Neural progenitor cell (in vitro differentiated cells): ENCODE results near the gene MMUT. TPM values are rescaled to one million over a fixed set of nuclear protein-coding genes. Genes with fewer than 3 reads are reported as not detected.
A peak's percentile ranks its signal among the peaks of the same experiment; 100 is the strongest.

ENCODE experiments used
- DNase-seq: peaks from one replicate; pipeline ENCODE4 v3.0.0-alpha.2; 2016; ENCODE audit warnings: low spot score
- H2AFZ ChIP-seq: fragments of 200-600 bp; sonication (generic); replicated peaks from 2 replicates; pipeline ENCODE4 v1.6.1; 2016; ENCODE audit warnings: antibody characterized with exemption
- H3F3A ChIP-seq: fragments of 200-600 bp; sonication (generic); 2 replicates; pipeline ENCODE4 v1.6.1; 2016; ENCODE audit warnings: antibody characterized with exemption, low read depth
- H3K27ac ChIP-seq: fragments of 200-600 bp; sonication (generic); 2 replicates; pipeline ENCODE4 v1.5.1; 2016; ENCODE audit warnings: mild to moderate bottlenecking
- H3K27me3 ChIP-seq: fragments of 200-600 bp; sonication (generic); 2 replicates; pipeline ENCODE4 v1.6.1; 2016; ENCODE audit warnings: mild to moderate bottlenecking, moderate library complexity
- H3K36me3 ChIP-seq: fragments of 200-600 bp; sonication (generic); 2 replicates; pipeline ENCODE4 v1.5.1; 2016
- H3K4me1 ChIP-seq: fragments of 200-600 bp; sonication (generic); 2 replicates; pipeline ENCODE4 v1.6.1; 2016; ENCODE audit warnings: mixed run types
- H3K4me2 ChIP-seq: fragments of 200-600 bp; sonication (generic); 2 replicates; pipeline ENCODE4 v1.6.1; 2016
- H3K4me3 ChIP-seq: fragments of 200-600 bp; sonication (generic); 2 replicates; pipeline ENCODE4 v1.5.1; 2016
- H3K79me2 ChIP-seq: fragments of 200-600 bp; sonication (generic); 2 replicates; pipeline ENCODE4 v1.6.1; 2016; ENCODE audit warnings: low read depth
- H3K9ac ChIP-seq: fragments of 200-600 bp; sonication (generic); 2 replicates; pipeline ENCODE4 v1.6.1; 2016
- H3K9me3 ChIP-seq: fragments of 200-600 bp; sonication (generic); 2 replicates; pipeline ENCODE4 v1.5.1; 2016; ENCODE audit warnings: low read depth
- H4K20me1 ChIP-seq: fragments of 200-600 bp; sonication (generic); 2 replicates; pipeline ENCODE4 v1.6.1; 2016; ENCODE audit warnings: low read depth
- H3K27ac Mint-ChIP-seq: 3 replicates; pipeline ENCODE4 v1.8.0; 2021; ENCODE audit warnings: mixed read lengths
- H3K27me3 Mint-ChIP-seq: 2 replicates; pipeline ENCODE4 v1.8.0; 2022; ENCODE audit warnings: low read depth, mild to moderate bottlenecking, inconsistent platforms, moderate library complexity, mixed read lengths; ENCODE audit not compliant: insufficient read depth
- H3K36me3 Mint-ChIP-seq: 3 replicates; pipeline ENCODE4 v1.8.0; 2021; ENCODE audit warnings: mixed read lengths
- H3K4me1 Mint-ChIP-seq: 3 replicates; pipeline ENCODE4 v1.8.0; 2021; ENCODE audit warnings: mixed read lengths
- H3K4me3 Mint-ChIP-seq: 3 replicates; pipeline ENCODE4 v1.8.0; 2021; ENCODE audit warnings: mild to moderate bottlenecking, moderate library complexity, mixed read lengths
- H3K9me3 Mint-ChIP-seq: 3 replicates; pipeline ENCODE4 v1.8.0; 2020; ENCODE audit warnings: mixed read lengths
- CTCF ChIP-seq: fragments of 200-600 bp; sonication (generic); IDR thresholded peaks from 2 replicates; pipeline ENCODE4 v1.5.1; 2017; ENCODE audit warnings: antibody characterized with exemption, mild to moderate bottlenecking
- EZH2 ChIP-seq: fragments of 200-600 bp; sonication (generic); IDR thresholded peaks from 2 replicates; pipeline ENCODE4 v1.6.1; 2017; ENCODE audit warnings: antibody characterized with exemption, mild to moderate bottlenecking, moderate library complexity
- EZH2phosphoT487 ChIP-seq: fragments of 200-600 bp; sonication (generic); IDR thresholded peaks from 2 replicates; pipeline ENCODE4 v1.6.1; 2017; ENCODE audit warnings: antibody characterized with exemption
- total RNA-seq: library from RNA; depleted of rRNA; stranded (reverse); fragments of >200 nt; gene quantifications from 2 replicates; pipeline ENCODE4 v1.2.3, GENCODE V29; 2015; ENCODE audit warnings: low replicate concordance

MMUT gene
- 14.4 and 23.9 TPM in 2 replicates for total RNA-seq

- no peaks in the 10 kb centered on the region for H3K9me3 Mint-ChIP-seq
- DNase-seq, result peak; percentile 97
- Histone ChIP-seq H3K36me3 (no peaks in the 10 kb centered on the region), H3K27me3 (no peaks in the 10 kb centered on the region), H2AFZ (peak within 1 kb of the TSS; percentile 93), H3K27ac (peak within 1 kb of the TSS; percentile 42), H4K20me1 (no peaks in the 10 kb centered on the region), H3F3A (no peaks in the 10 kb centered on the region), H3K4me3 (peak within 1 kb of the TSS; percentile 95), H3K9me3 (no peaks in the 10 kb centered on the region), H3K79me2 (peaks cover 79% of the 10 kb centered on the region), H3K4me2 (peak within 1 kb of the TSS; percentile 97), H3K9ac (peak within 1 kb of the TSS; percentile 95), H3K4me1 (peaks cover 19% of the 10 kb centered on the region)
- H3K4me1 Mint-ChIP-seq, result peaks cover 23% of the 10 kb centered on the region
- TF ChIP-seq EZH2 (no peak), CTCF (no peak), EZH2phosphoT487 (no peak)
- H3K4me3 Mint-ChIP-seq, result peak within 1 kb of the TSS; percentile 96
- no peaks in the 10 kb centered on the region for H3K36me3 Mint-ChIP-seq
- H3K27ac Mint-ChIP-seq, result peak within 1 kb of the TSS; percentile 57
- no peaks in the 10 kb centered on the region for H3K27me3 Mint-ChIP-seq
Observed at GRCh38 chr6:49462927-49463611, at the start of gene MMUT, which contains the start of gene CENPQ. MMUT (minus strand) TSS chr6:49463253; CDS start chr6:49459466, 3,787 bp downstream. CENPQ (plus strand) TSS chr6:49463370; CDS start chr6:49470177, 6,807 bp downstream.

DNA sequence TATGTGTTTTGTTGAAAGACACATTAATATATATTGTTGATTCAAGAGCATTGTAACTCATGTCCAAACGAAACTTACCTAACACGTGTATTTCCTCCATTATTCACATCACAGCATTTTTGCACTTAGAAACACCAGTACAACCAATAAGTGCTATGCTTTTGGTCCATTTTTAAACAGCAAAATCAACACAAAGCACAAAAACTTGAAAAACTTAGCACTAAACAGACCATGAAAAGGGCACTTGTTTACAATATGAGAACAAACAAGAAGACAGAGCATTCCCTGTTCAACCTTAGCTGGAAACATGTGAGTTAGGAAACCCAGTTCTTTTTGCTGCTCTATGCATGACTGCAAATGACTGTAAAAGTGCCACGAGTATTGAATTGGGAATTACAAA, 46.3 kb upstream of the MMUT start:
- Histone ChIP-seq H4K20me1 (no peaks in the 10 kb centered on the region), H3K9me3 (no peaks in the 10 kb centered on the region), H3F3A (no peaks in the 10 kb centered on the region), H2AFZ (no peak overlapping the region), H3K9ac (no peak overlapping the region), H3K4me3 (no peak overlapping the region), H3K79me2 (no peaks in the 10 kb centered on the region), H3K4me2 (no peak overlapping the region), H3K27ac (no peak overlapping the region), H3K27me3 (no peaks in the 10 kb centered on the region), H3K36me3 (no peaks in the 10 kb centered on the region), H3K4me1 (no peaks in the 10 kb centered on the region)
- H3K36me3 Mint-ChIP-seq, result no peaks in the 10 kb centered on the region
- H3K9me3 Mint-ChIP-seq, result peaks cover 7% of the 10 kb centered on the region
- TF ChIP-seq EZH2phosphoT487 (no peak), EZH2 (no peak), CTCF (no peak)
- H3K4me3 Mint-ChIP-seq, result no peak overlapping the region
- no peak overlapping the region for H3K27ac Mint-ChIP-seq
- H3K4me1 Mint-ChIP-seq, result no peaks in the 10 kb centered on the region
- DNase-seq, result no peak
- no peaks in the 10 kb centered on the region for H3K27me3 Mint-ChIP-seq

GRCh38 chr6:49506569-49507111, 43.6 kb upstream of the MMUT start:
- Mint-ChIP-seq H3K9me3 (peaks cover 7% of the 10 kb centered on the region), H3K27ac (no peak overlapping the region), H3K27me3 (no peaks in the 10 kb centered on the region), H3K4me3 (no peak overlapping the region), H3K4me1 (no peaks in the 10 kb centered on the region), H3K36me3 (no peaks in the 10 kb centered on the region)
- H3K27ac ChIP-seq, result no peak overlapping the region
- no peaks in the 10 kb centered on the region for H3K9me3 ChIP-seq
- no peaks in the 10 kb centered on the region for H3K36me3 ChIP-seq
- no peaks in the 10 kb centered on the region for H3K79me2 ChIP-seq
- no peaks in the 10 kb centered on the region for H3K27me3 ChIP-seq
- H3F3A ChIP-seq, result no peaks in the 10 kb centered on the region
- H4K20me1 ChIP-seq, result no peaks in the 10 kb centered on the region
- H3K4me3 ChIP-seq, result no peak overlapping the region
- no peak overlapping the region for H3K9ac ChIP-seq
- H3K4me2 ChIP-seq, result no peak overlapping the region
- no peaks in the 10 kb centered on the region for H3K4me1 ChIP-seq
- DNase-seq, result no peak
- TF ChIP-seq EZH2phosphoT487 (no peak), CTCF (no peak), EZH2 (no peak)
- H2AFZ ChIP-seq, result no peak overlapping the region
